Measurements from ENCODE around the gene PARD3B.

DNA sequence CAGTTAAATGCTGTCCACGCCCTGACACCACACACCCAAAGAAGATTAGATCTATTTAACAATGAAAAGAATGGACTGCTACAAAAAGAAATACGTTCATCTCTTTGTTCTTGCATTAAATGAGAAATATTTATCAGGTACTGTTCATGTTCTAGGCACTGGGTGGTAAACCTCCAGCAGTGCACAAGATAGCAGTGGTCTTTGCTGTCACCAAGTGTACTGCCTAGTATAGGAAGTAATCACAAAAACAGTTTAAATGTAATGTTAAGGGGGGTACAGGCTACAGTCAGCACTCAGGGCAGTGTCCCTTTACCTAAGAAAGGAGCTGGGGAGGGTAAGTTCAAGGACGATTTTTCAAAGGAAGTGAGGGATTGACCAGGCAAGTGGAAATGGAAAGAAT is 443.6 kb downstream of the PARD3B start:
- TF ChIP-seq POLR2A (IDR thresholded peaks at IDR 0.05; ENCODE audit: low read length) (no peak), GATA1 (IDR thresholded peaks at IDR 0.05; ENCODE audit: low read depth, low read length) (no peak)

Measured in erythroblast (primary cell).